CD4-positive, alpha-beta T cell treated with Interleukin-15 for 1 hour (primary cell): ENCODE results near the gene CTNND2.
A peak's percentile ranks its signal among the peaks of the same experiment; 100 is the strongest.
"Not testable (repeated sequence)": the region's sequence is repeated elsewhere in the genome, so short reads cannot be mapped to it uniquely, and the experiment has no call there.

Experiments used
- DNase-seq: peaks from one replicate; pipeline ENCODE4 v3.0.0-alpha.2; 2020

The CTNND2 gene

DNA sequence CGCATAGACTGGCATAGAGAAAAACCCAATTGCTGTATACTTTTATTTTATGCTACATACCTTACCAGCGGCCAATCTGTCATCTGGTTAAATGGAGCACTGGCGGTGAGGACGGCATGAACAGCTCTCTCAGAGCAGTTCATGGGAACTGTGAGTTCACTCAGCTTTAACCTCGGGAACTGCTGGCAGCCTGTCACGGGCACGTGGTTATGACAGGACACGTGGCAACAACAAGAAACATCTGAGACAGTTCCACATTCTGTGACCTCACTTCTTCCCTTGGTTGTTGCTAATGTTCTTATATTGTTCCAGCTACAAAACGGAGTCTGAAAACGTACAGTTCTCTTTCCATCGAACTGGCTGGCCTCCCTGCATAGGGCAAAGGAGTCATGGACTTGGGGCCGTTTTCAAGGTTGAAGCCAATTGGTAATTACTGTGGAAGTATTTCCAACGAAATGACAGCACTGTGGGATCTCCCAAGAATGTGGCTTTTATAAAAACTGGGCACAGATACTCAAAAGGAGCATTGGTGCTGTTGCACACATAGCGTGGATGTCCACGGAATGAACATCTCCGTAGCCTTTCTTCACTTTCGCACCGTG lies 896.9 kb downstream of the CTNND2 start:
- DNase-seq: no peak

- not testable (repeated sequence) for DNase-seq
These were observed 899.7 kb downstream of the CTNND2 start for GRCh38 chr5:11004523-11004922.

DNA sequence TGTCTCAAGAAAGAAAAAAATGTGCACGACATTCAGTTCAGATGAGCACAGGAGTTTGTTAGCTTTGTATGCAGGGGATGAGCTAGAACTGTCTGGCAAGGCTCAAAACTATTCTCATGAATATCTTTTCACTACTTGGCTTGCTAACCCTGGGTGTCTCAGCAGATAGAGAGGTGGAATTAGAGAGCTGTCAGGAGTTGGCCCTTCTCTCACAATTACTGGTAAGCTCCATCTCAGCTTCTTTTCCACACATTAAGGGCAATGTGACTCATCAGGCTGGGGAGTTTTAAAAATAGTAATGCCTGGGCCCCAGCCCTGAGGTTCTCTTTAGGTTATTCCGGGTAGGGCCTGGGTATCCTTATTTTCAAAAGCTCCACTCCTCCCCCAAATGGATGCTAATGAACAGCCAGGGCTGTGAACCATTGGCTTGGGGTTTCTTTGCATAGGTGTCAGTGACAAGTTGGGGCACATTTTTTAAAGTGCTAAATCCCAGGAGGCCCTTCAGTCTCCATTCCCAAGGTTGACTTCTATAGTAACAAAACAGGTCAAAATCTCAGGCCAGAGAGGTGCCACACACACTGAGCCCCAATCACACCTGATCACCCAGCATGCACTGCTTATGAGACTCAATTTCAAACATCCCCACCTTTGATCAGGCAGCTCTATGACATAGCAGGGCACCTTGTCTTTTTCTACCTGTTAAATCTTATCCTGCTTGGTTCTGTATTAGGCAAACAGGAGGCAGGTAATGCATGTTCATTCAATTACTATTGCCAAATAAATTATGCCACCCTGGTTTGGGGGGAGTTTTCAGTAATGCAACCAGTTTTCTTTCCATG lies 903.5 kb downstream of the CTNND2 start:
- DNase-seq: no peak

DNA sequence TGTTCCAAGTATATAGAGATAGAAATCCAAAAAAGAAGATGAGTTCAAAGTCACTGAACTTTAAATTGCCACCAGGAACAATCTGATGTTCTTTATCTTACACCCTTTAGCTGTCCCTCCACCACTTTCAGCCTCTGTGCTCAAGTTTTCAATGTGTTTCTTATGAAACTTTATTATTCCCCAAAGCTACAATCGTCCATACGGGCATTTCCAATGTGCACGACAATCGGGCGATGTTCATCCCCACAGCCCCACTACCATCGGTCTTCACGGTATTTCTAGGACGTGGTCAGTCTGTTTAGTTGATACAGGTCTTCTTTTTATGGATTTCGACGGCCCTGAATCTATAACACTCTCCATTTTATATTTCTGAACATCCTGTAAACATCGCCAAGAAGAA lies 904.5 kb downstream of the CTNND2 start:
- DNase-seq: no peak

DNA sequence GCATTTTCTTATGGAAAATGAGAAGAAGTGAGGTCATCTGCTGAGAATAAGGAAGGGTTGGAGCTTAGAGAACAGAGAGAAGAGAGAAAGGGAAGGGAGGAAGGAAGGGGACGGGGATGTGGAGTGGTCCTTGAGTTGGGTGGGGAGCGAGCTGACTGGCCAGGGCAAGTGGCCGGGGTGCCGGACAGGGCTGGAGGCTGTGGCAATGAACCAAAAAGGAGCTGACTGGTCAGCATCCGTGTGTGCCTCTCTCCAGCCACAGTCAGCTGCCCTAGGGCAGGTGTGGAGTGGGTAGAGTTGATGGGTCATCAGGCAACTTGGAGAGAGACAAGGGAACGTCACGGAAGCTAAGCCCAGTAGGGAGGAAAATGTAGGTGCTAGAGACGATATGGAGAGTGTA lies 908.4 kb downstream of the CTNND2 start:
- DNase-seq: no peak

DNA sequence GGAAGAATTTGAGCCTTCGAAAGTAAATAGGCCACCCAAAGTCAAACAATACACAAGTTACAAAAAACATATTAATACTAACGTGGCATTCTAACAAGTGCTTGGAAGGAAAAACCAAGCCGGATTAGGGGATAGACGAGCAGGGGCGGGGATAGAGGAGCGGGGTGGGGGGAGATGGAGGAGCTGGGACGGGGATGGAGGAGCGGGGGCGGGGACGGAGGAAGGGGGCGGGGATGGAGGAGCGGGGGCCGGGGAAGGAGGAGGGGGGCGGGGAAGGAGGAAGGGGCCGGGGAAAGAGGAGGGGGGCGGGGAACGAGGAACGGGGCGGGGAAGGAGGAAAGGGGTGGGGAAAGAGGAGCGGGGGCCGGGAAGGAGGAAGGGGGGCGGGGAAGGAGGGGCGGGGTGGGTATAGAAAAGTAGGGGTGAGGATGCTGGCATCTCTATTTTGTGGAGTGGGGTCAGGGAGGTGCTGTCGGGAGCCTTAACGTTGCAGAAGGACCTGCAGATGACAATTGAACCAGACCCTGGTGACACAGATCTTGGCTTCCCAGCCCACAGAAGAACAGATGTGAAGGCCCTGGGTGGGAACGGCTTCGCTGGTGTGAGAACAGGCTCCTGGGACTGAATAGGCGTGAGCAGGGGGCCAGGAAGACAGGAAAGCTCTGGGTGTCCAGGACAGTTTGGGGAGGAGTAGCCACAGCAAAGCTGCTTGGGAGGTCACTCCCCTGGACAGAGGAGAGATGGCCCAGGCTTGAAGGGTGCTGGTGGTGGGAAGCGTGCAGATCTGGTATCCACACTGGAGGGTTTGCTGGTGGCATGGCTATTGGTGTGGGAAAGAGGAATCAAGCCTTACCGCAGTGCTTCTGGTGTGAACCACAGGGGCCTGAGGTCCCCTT lies 909.9 kb downstream of the CTNND2 start:
- DNase-seq: no peak

DNA sequence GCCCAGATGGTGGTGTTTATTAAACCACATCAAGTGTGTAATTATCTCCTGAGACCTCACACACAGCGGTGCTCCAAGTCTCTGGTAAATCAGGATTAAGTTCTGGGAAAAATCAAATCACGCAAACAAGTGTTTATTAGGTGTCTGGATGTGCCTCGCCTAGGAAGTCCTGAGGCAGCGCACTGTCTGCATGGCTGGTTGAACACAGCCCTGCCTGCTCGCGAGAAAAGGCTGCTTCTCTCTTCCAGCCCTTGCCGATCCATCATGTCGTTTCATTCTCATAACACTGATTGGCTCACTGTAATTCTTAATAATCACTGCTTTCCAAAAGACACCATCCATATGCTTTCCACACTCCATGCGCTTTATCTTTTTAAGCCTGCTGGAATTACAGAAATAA lies 913.6 kb downstream of the CTNND2 start:
- DNase-seq: no peak

- no peak for DNase-seq
These were observed 914.5 kb downstream of the CTNND2 start for GRCh38 chr5:10989577-10990263.

DNA sequence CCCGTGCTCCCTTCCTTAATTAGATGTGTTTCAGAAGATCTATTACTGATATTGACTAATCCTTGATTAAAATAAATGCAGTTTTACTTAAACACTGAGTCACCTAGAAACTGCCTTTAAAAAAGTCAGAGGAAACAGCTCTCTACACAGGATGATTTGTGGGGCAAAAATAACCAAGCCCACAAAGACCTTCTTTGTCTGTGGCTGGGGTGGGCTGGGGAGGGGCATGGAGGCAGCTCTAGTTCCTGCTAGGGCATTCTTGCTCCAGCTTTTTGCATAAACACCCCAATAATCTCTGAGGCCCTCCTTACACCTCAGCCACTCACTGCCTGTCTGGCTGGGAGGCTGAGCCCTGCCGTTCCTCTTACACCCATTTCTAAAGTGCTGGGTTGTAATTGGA lies 915.6 kb downstream of the CTNND2 start:
- DNase-seq: no peak

DNA sequence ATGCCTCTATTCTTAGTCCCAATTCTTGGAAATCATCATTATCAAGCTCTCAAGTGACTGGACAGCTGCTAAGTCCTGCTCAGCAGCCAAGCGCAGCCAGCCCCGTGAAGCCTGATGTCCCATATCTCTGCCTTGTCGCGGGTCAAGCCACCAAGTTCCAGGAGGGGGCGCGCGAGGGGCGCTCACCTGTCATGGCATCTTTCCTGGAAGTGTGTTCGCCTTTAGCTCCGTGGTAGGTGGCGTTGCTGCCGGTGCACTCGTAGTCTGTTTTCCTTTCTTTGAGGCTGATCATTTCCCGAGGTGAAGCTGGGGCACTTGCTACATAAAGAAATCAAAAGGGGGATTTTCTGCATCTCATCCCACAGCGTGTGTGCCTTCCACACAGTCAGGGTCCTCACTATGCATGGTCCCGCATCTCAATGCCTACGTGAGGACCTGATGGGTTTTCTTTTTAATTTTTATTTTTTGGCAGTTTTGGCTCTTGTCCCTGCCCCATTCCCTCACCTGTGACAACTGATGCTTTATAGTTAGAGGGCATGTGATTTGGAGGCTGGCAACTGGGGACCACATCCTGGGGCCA lies 916.2 kb downstream of the CTNND2 start:
- DNase-seq: peak; percentile 38

DNA sequence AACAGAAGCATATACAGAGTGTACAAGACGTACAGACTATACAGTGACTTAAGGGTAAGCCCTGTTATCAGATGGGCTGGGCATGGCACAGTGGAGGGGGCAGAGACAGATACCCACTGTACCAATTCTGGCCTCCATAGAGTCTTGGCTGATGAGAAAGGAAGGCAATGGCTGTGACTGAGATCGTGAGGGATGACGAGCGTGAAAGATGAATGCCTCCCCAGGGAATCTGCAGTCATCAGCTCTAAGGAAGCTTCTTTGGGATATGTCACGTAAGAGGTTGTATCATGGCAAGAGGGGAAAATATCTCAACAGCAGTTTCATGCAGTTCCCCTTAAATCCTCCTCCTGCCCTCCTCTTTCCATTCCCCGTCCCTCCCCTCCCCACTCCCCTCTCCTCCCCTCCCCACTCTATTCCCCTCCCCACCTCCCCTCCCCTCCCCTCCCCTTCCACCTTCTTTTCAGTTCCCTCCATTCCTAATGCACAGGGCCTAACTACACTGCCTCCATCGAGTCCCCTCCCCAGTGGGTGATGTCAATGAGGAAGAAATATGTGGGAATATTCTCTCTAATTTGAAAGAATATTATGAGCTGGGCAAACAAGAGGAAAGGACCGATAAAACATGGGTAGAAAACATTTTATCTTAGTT lies 916.8 kb downstream of the CTNND2 start:
- DNase-seq: no peak

DNA sequence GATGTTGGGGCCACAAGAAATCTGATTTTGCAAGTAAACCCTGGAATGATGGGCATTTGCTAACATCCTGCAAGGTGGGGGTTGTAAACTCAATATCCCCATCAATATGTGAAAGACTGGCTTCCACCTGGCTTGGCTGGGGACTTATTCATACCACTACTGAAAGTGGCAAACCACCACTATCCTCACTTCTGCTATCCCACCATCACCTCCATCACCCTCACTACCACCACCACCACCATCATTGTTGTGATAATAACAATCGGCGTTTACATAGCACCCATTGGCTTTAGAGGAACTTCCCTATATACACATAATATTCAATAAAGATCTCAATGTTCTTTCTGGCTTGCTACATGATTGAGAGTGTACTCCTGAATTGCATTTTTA lies 918.5 kb downstream of the CTNND2 start:
- DNase-seq: no peak

GRCh38 chr5:10985091-10985720 lies 919.0 kb downstream of the CTNND2 start:
- DNase-seq: no peak

- DNase-seq: no peak
These were observed 920.1 kb downstream of the CTNND2 start for GRCh38 chr5:10984021-10984715.

- no peak for DNase-seq
These were observed 921.6 kb downstream of the CTNND2 start for GRCh38 chr5:10982626-10983025.

- DNase-seq: no peak
These were observed 922.3 kb downstream of the CTNND2 start for GRCh38 chr5:10981932-10982331.

GRCh38 chr5:10977011-10977410 lies 927.2 kb downstream of the CTNND2 start:
- no peak for DNase-seq

DNA sequence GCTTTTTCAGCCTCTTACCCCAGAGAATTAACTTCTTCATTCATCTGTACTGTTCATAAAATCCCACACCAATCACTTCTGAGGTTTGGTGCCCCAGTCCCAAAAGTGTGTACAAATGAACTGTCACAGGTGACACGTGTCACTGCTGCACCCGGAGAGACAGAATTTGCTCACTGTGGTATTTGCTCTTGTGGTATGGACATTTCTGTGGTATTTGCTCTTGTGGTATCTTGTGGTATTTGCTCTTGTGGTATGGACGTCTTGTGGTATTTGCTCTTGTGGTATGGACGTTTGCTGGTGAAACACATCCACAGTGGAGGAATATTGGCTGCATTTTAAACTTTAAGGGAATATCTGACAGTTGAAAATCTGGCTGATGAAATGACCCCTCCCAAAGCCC lies 928.3 kb downstream of the CTNND2 start:
- no peak for DNase-seq

DNA sequence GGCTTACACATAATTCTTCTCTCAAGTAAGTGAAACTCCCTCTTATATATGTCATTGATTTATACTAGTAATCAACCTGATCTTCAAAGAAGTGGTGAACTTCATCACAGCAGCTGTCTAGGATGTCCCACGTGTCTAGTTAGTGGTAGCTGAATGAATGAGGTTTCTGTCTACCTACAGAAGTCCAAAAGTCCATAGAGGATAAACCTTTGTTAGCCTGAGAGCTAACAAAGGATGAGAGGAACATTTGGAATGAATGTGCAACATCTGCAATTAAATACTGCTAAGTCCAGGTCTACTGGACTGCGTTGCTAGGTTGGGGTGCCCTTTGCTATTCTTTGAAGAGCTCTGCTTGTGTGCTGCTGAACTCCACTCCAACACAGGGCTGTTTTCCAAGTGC lies 929.4 kb downstream of the CTNND2 start:
- no peak for DNase-seq

DNA sequence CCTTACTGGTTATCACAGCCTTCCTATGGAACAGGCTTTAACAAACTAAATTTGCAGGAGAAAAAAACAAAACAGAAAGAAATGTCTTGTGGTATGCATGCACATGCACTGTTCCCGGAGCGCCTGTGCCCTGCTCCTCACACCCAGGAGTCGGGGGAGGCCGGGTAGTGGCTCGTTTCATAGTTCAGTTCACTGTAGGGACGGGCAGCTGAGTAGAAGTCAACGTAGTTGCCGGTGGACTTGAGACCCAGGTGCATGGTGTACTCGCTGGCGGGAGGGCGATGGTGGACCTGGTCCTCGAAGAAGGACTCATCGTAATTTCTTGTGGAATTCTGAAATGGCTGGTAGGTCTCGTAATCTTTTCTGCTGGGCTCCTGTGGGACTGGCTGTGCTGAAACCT lies 930.9 kb downstream of the CTNND2 start:
- DNase-seq: no peak

DNA sequence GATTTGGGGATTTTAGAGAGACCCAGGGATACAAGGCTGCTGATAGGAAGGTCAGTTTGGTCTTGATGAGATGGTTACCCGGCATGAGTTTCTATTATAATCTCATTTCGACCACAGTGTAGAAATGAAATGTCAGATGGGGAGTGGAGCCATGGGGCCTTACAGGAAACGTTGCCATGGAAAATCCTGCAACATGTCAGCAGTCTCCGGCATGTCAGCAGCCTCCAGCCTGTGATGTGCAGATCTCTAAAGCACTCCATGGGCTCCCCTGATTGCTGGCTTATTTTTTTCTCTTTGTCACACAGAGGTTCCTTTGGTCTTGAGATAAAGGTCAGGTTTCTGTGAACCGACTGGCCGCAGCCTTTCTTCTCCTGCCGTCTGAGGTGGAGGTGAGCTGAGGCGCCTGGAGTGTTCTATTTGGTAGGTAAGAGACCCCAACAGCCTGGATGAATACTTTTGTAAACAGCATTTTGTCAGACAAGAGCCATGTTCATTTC lies 934.5 kb downstream of the CTNND2 start:
- DNase-seq: no peak
